22Rv1 (cell line): Measurements from ENCODE around the gene RAP1GAP2.

ENCODE experiments used
- CTCF ChIP-seq: fragments of 450-650 bp; IDR thresholded peaks from 2 replicates; pipeline ENCODE4 v1.5.1; 2017; ENCODE audit warnings: mild to moderate bottlenecking
- ZFX ChIP-seq: fragments of 450-650 bp; IDR thresholded peaks from 2 replicates; pipeline ENCODE4 v1.6.1; 2017; ENCODE audit warnings: antibody characterized with exemption, borderline replicate concordance

GRCh38 chr17:2875608-2876007, 79.4 kb downstream of the RAP1GAP2 start:
- TF ChIP-seq CTCF (no peak), ZFX (no peak)
